ENCODE results near the gene EEF2K. TPM values are rescaled to one million over a fixed set of nuclear protein-coding genes. Genes with fewer than 3 reads are reported as not detected.

EEF2K gene
- total RNA-seq, 1 donor, result 57.3 TPM

GRCh38 chr16:22204091-22204655 is 1.9 kb upstream of the EEF2K start:
- no peak overlapping the region for H3K4me3 ChIP-seq (ENCODE audit: low read depth, low read length)
- TF ChIP-seq, protein P1, sequence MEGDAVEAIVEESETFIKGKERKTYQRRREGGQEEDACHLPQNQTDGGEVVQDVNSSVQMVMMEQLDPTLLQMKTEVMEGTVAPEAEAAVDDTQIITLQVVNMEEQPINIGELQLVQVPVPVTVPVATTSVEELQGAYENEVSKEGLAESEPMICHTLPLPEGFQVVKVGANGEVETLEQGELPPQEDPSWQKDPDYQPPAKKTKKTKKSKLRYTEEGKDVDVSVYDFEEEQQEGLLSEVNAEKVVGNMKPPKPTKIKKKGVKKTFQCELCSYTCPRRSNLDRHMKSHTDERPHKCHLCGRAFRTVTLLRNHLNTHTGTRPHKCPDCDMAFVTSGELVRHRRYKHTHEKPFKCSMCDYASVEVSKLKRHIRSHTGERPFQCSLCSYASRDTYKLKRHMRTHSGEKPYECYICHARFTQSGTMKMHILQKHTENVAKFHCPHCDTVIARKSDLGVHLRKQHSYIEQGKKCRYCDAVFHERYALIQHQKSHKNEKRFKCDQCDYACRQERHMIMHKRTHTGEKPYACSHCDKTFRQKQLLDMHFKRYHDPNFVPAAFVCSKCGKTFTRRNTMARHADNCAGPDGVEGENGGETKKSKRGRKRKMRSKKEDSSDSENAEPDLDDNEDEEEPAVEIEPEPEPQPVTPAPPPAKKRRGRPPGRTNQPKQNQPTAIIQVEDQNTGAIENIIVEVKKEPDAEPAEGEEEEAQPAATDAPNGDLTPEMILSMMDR (IDR thresholded peaks at IDR 0.05; ENCODE audit: insufficient read depth, low read length), result no peak
- DNase-seq (ENCODE audit: low read depth), result no peak

DNA sequence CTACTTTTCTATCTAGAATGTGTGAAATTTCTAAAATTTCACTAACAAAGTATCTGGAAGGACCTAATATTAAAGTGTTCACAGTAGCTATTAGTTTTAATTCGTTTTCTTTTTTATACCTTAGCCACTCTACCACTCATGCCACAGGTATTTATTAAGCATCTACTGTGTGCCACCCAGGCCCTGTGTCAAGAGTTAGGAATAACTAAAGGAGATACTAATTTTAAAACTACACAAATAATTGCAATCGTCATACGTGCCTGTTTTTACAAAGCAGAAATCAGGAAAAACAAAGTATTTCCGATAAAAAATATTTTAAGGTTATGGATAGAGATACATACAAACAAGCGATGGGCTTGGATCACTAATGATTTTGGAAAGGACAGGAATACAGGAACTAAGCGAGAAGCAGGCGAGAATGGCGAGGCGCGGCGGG is 483 bp upstream of the EEF2K start:
- DNase-seq (ENCODE audit: low read depth), result no peak
- H3K4me3 ChIP-seq (ENCODE audit: low read depth, low read length), result peak overlapping the region; percentile 90
- TF ChIP-seq, protein P1 (IDR thresholded peaks at IDR 0.05; ENCODE audit: insufficient read depth, low read length), result no peak

- peak overlapping the region; percentile 90 for H3K4me3 ChIP-seq (ENCODE audit: low read depth, low read length)
- peak; percentile 90 for DNase-seq (ENCODE audit: low read depth)
- TF ChIP-seq, protein P1 (IDR thresholded peaks at IDR 0.05; ENCODE audit: insufficient read depth, low read length), result no peak
Observed at GRCh38 chr16:22206842-22207714, 1.0 kb downstream of the EEF2K start.

DNA sequence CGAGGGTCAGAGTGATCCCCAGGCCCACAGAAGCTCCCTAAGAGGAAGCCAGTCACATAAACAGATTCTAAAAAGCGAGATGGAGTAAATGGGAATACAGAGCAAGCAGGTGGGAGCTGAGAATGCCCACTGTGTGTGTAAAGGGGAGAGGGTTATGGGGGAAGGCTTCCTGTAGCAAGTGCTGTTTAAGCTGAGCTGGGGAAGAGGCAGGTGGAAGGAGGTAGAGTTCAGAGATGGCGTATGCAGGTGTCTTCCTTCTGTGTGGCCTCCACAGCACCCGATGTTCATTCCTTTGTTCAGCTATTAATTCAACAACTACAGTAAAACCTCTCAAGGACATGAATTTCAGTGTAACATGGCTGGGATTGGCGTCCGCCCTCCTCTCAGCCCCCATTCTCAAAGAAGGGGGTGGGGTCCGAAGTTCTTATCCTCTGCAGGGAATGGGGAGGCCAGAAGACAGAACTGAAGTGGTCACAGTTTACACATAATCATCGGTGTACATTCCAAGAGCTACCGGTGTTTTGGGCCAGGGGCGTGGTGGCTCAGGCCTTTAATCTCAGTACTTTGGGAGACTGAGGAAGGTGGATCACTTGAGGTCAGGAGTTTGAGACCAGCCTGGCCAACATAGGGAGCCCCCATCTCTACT is 1.8 kb downstream of the EEF2K start:
- peak overlapping the region; percentile 90 for H3K4me3 ChIP-seq (ENCODE audit: low read depth, low read length)
- no peak for DNase-seq (ENCODE audit: low read depth)
- TF ChIP-seq, protein P1 (IDR thresholded peaks at IDR 0.05; ENCODE audit: insufficient read depth, low read length), result no peak

DNA sequence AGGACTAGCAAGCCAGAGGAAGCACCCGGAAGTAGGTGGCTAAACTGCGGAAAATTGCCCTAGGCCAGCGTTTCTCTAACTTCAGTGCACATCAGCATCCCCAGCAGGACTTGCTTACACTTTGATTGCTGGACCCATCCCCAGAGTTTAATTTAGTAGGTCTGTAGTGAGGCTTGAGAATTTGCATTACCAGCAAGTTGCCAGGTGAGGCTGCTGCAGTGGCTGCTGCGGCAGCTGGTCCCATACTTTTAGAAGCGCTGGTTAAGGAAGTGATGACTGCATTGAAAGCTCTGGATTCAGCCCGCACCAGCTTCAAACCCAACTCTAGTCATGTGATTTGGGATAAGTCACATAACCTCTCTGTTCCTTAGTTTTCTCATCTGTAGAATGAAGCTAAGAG is 4.2 kb downstream of the EEF2K start:
- no peak for DNase-seq (ENCODE audit: low read depth)
- no peak overlapping the region for H3K4me3 ChIP-seq (ENCODE audit: low read depth, low read length)
- TF ChIP-seq, protein P1 (IDR thresholded peaks at IDR 0.05; ENCODE audit: insufficient read depth, low read length), result no peak

DNA sequence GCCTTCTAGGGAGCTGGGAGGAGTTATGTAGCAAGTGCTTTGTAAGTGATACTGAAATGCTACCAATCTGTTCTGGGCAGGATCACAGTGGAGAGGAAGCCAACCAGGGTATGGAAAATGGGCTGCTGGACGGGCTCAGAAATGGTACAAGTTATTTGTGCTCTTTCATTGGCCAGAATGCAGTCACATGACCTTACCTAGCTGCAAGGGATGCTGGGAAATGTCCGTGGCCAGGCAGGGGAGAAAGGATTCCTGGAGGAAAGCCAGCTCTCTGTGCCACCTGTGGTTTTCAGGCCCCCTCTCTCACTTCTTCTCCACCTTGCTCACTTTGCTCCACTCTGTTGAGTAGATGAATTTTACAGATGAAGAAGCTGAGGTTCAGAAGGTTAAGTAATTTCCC is 4.8 kb downstream of the EEF2K start:
- no peak for DNase-seq (ENCODE audit: low read depth)
- TF ChIP-seq, protein P1 (IDR thresholded peaks at IDR 0.05; ENCODE audit: insufficient read depth, low read length), result no peak
- H3K4me3 ChIP-seq (ENCODE audit: low read depth, low read length), result no peak overlapping the region
